SK-N-SH (cell line): Measurements from ENCODE around the gene ACSL6. TPM values are rescaled to one million over a fixed set of nuclear protein-coding genes. Genes with fewer than 3 reads are reported as not detected.

ENCODE experiments used
- CTCF ChIA-PET: fragments of 300-600, 350-600 bp; formaldehyde crosslinking; extraction: SDS; loops from one replicate; lab custom pipeline; 2021; lab: Yijun Ruan, JAX
- POLR2A ChIA-PET: fragments of 350-600 bp; sonication (Branson Sonifier 250); formaldehyde crosslinking; extraction: SDS; loops from one replicate; lab custom pipeline; 2020; ENCODE audit warnings: antibody characterized with exemption, inconsistent platforms; lab: Yijun Ruan, JAX
- DNase-seq: peaks from one replicate; pipeline ENCODE4 v3.0.0; 2012
- H2AFZ ChIP-seq: fragments of 200-600 bp; sonication (generic); 2 replicates; pipeline ENCODE4 v1.8.1; 2016; ENCODE audit warnings: antibody characterized with exemption, mild to moderate bottlenecking, low read depth
- H3F3A ChIP-seq: fragments of 200-600 bp; sonication (generic); replicated peaks from 2 replicates; pipeline ENCODE3; 2016; ENCODE audit warnings: antibody characterized with exemption, mild to moderate bottlenecking; ENCODE audit not compliant: insufficient read depth
- H3K27ac ChIP-seq, 2 experiments: fragments of 200-500 bp in 1 of 2; fragments of 200-600 bp in 1 of 2; sonication (Bioruptor generic) in 1 of 2; sonication (generic), shearing (Covaris generic) in 1 of 2; 2 replicates each; pipeline versions ENCODE4 v1.5.1 to v1.6.1; 2014 to 2016; ENCODE audit warnings: low read depth in 2 of 2, inconsistent platforms in 1 of 2, low read length in 1 of 2, mild to moderate bottlenecking in 1 of 2, mixed read lengths in 1 of 2
- H3K27me3 ChIP-seq: fragments of 200-600 bp; sonication (generic), shearing (Covaris generic); 2 replicates; pipeline ENCODE4 v1.6.1; 2016; ENCODE audit warnings: mixed run types; ENCODE audit not compliant: insufficient read depth
- H3K36me3 ChIP-seq, 2 experiments: fragments of 200-500 bp in 1 of 2; fragments of 200-600 bp in 1 of 2; sonication (Bioruptor generic) in 1 of 2; sonication (generic) in 1 of 2; replicated peaks in 1 of 2; 2 replicates each; pipeline versions ENCODE3 to v1.5.1; 2014 to 2016; ENCODE audit warnings: low read length in 1 of 2, mild to moderate bottlenecking in 1 of 2; ENCODE audit not compliant: insufficient read depth in 2 of 2, control insufficient read depth in 1 of 2
- H3K4me1 ChIP-seq, 2 experiments: fragments of 200-500 bp in 1 of 2; fragments of 200-600 bp in 1 of 2; sonication (Bioruptor generic) in 1 of 2; sonication (generic), shearing (Covaris generic) in 1 of 2; 2 replicates each; pipeline versions ENCODE4 v1.5.1 to v1.6.1; 2014 to 2016; ENCODE audit warnings: low read depth in 1 of 2, low read length in 1 of 2, mixed run types in 1 of 2; ENCODE audit not compliant: insufficient read depth in 2 of 2, control insufficient read depth in 1 of 2
- H3K4me2 ChIP-seq: fragments of 200-600 bp; sonication (generic), shearing (Covaris generic); 2 replicates; pipeline ENCODE4 v1.6.1; 2017; ENCODE audit warnings: mixed run types
- H3K4me3 ChIP-seq, 2 experiments: fragments of 200-500 bp in 1 of 2; fragments of 200-600 bp in 1 of 2; sonication (Bioruptor generic) in 1 of 2; sonication (generic), shearing (Covaris generic) in 1 of 2; 2 replicates each; pipeline versions ENCODE4 v1.5.1 to v1.8.1; 2014 to 2016; ENCODE audit warnings: low read depth in 2 of 2, inconsistent platforms in 1 of 2, low read length in 1 of 2, mild to moderate bottlenecking in 1 of 2, mixed read lengths in 1 of 2, moderate library complexity in 1 of 2
- H3K79me2 ChIP-seq: fragments of 200-600 bp; sonication (generic); 2 replicates; pipeline ENCODE4 v1.8.1; 2017; ENCODE audit warnings: mild to moderate bottlenecking; ENCODE audit not compliant: insufficient read depth
- H3K9ac ChIP-seq: fragments of 200-600 bp; sonication (generic); 2 replicates; pipeline ENCODE4 v1.6.1; 2017; ENCODE audit warnings: mixed run types
- H3K9me2 ChIP-seq: fragments of 200-600 bp; sonication (generic); 2 replicates; pipeline ENCODE4 v1.6.1; 2017; ENCODE audit warnings: mixed run types
- H3K9me3 ChIP-seq: fragments of 200-600 bp; sonication (generic); 2 replicates; pipeline ENCODE4 v1.6.1; 2017; ENCODE audit warnings: mixed run types, mild to moderate bottlenecking, moderate library complexity
- H4K20me1 ChIP-seq: fragments of 200-600 bp; sonication (generic); 2 replicates; pipeline ENCODE4 v1.6.1; 2017; ENCODE audit warnings: mild to moderate bottlenecking, mixed run types; ENCODE audit not compliant: insufficient read depth
- EP300 ChIP-seq, 2 experiments: IDR thresholded peaks; 2 replicates each; pipeline versions ENCODE4 v1.4.0 to v1.6.1; 2012; ENCODE audit warnings: borderline replicate concordance in 1 of 2, low read depth in 1 of 2, low read length in 1 of 2
- FOXJ3 ChIP-seq: sonication (generic); formaldehyde crosslinking; IDR thresholded peaks from 2 replicates; pipeline ENCODE4 v1.5.1; 2020; ENCODE audit warnings: mild to moderate bottlenecking, missing genetic modification reagents
- FOXM1 ChIP-seq: IDR thresholded peaks from 2 replicates; pipeline ENCODE4 v1.4.0; 2012; ENCODE audit warnings: low read depth, mild to moderate bottlenecking
- GATA2 ChIP-seq: sonication (generic); formaldehyde crosslinking; IDR thresholded peaks from 2 replicates; pipeline ENCODE4 v1.5.0; 2020; ENCODE audit warnings: mild to moderate bottlenecking, missing genetic modification reagents
- MAX ChIP-seq: IDR thresholded peaks from 2 replicates; pipeline ENCODE4 v1.4.0; 2012; ENCODE audit warnings: low read depth
- MEF2A ChIP-seq: IDR thresholded peaks from 2 replicates; pipeline ENCODE4 v1.4.0; 2012; ENCODE audit warnings: low read depth, borderline replicate concordance
- MXI1 ChIP-seq: IDR thresholded peaks from 2 replicates; pipeline ENCODE4 v1.6.1; 2012; ENCODE audit warnings: mild to moderate bottlenecking, low read depth, low read length, improper control_type of control experiment
- NFIC ChIP-seq: IDR thresholded peaks from 2 replicates; pipeline ENCODE4 v1.4.0; 2012; ENCODE audit warnings: borderline replicate concordance
- PBX3 ChIP-seq: IDR thresholded peaks from 2 replicates; pipeline ENCODE4; 2012
- POLR2AphosphoS5 ChIP-seq: IDR thresholded peaks from 2 replicates; pipeline ENCODE4 v1.6.1; 2012; ENCODE audit warnings: low read depth, low read length
- RAD21 ChIP-seq: IDR thresholded peaks from 2 replicates; pipeline ENCODE4 v1.6.1; 2012; ENCODE audit warnings: mild to moderate bottlenecking, low read length
- RCOR1 ChIP-seq: fragments of 150-350 bp; IDR thresholded peaks from 2 replicates; pipeline ENCODE4 v1.6.1; 2017; ENCODE audit warnings: antibody characterized with exemption, low read length
- RXRA ChIP-seq: IDR thresholded peaks from 2 replicates; pipeline ENCODE4 v1.4.0; 2012; ENCODE audit warnings: low read depth, mild to moderate bottlenecking, borderline replicate concordance
- SIN3A ChIP-seq: IDR thresholded peaks from 2 replicates; pipeline ENCODE4 v1.6.1; 2012; ENCODE audit warnings: low read depth, mild to moderate bottlenecking, low read length, moderate library complexity, borderline replicate concordance
- SMC3 ChIP-seq: IDR thresholded peaks from 2 replicates; pipeline ENCODE4 v1.6.1; 2012; ENCODE audit warnings: low read depth, low read length, improper control_type of control experiment
- TAF1 ChIP-seq: IDR thresholded peaks from 2 replicates; pipeline ENCODE4 v1.6.1; 2012; ENCODE audit warnings: low read depth, mild to moderate bottlenecking, low read length, moderate library complexity, borderline replicate concordance
- TCF12 ChIP-seq: IDR thresholded peaks from 2 replicates; pipeline ENCODE4 v1.4.0; 2012
- TEAD4 ChIP-seq: IDR thresholded peaks from 2 replicates; pipeline ENCODE4 v1.4.0; 2012; ENCODE audit warnings: mild to moderate bottlenecking, borderline replicate concordance; ENCODE audit not compliant: insufficient read depth
- WGBS: methylation state at CpG from one replicate; pipeline ENCODE4 v1.1.6; 2017; ENCODE audit warnings: low lambda C conversion rate; 5-methylcytosine and 5-hydroxymethylcytosine counted together
- polyA plus RNA-seq, 3 experiments: library from polyadenylated mRNA; depleted of rRNA; stranded (reverse); fragments of >200 nt; gene quantifications; 2 replicates each; pipeline ENCODE4 v1.2.3, GENCODE V29; 2012
- TF ChIP-seq, protein P1 (sequence below): fragments of 200-600 bp; sonication (generic); IDR thresholded peaks from 2 replicates; pipeline ENCODE4 v1.6.1; 2017; ENCODE audit warnings: antibody characterized with exemption, mild to moderate bottlenecking, moderate library complexity
- TF ChIP-seq, protein P2 (sequence below): fragments of 150-350 bp; IDR thresholded peaks from 2 replicates; pipeline ENCODE4 v1.6.1; 2017; ENCODE audit warnings: antibody characterized with exemption, low read length, low read depth, borderline replicate concordance

Gene ACSL6
- polyA plus RNA-seq, 1 of the 3 experiments (the other 2 are of a cell fraction) = 0.46 TPM

GRCh38 chr5:131996210-131997025, 15.0 kb downstream of the ACSL6 start:
- H3K4me2 ChIP-seq = no peak overlapping the region
- WGBS = 53% methylated on average over 6 of the region's 6 CpGs

More at GRCh38 chr5:131996210-131997025, 15.0 kb downstream of the ACSL6 start:
- DNase-seq = peak; percentile 34
- Histone ChIP-seq H3K4me1 (peaks cover 0 to 21% of the 10 kb centered on the region in 2 experiments; a peak in 1 of 4 replicates), H3K9me3 (no peaks in the 10 kb centered on the region), H2AFZ (no peak overlapping the region), H3K4me3 (no peak overlapping the region), H3F3A (no peaks in the 10 kb centered on the region), H3K27me3 (no peaks in the 10 kb centered on the region), H3K27ac (no peak overlapping the region), H3K79me2 (no peaks in the 10 kb centered on the region), H3K36me3 (no peaks in the 10 kb centered on the region), H3K9ac (no peak overlapping the region), H3K9me2 (no peaks in the 10 kb centered on the region), H4K20me1 (no peaks in the 10 kb centered on the region)
- ChIA-PET CTCF (interaction anchor here (1.4 to 7.5 kb wide), 3 partner anchors 11 to 408 kb away, joined by 3 to 58 read pairs (median 9); partner anchors contain the start of gene ACSL6), POLR2A (interaction anchor here (1.0 kb wide), 1 partner anchor 16 kb away, joined by 4 read pairs; no protein-coding TSS in a partner anchor)
- TF ChIP-seq PBX3 (no peak), SIN3A (no peak), FOXJ3 (no peak), RAD21 (no peak), MXI1 (no peak), TEAD4 (no peak), EP300 (IDR thresholded peaks at IDR 0.05; ENCODE audit: borderline replicate concordance in 1 of 2, low read depth in 1 of 2, low read length in 1 of 2) (no peak), GATA2 (CRISPR knock-in tag) (no peak), RXRA (no peak), SMC3 (no peak), TCF12 (no peak), RCOR1 (no peak), POLR2AphosphoS5 (no peak), TAF1 (no peak), MAX (no peak), FOXM1 (no peak), NFIC (no peak), MEF2A (no peak)
- TF ChIP-seq, protein P1, sequence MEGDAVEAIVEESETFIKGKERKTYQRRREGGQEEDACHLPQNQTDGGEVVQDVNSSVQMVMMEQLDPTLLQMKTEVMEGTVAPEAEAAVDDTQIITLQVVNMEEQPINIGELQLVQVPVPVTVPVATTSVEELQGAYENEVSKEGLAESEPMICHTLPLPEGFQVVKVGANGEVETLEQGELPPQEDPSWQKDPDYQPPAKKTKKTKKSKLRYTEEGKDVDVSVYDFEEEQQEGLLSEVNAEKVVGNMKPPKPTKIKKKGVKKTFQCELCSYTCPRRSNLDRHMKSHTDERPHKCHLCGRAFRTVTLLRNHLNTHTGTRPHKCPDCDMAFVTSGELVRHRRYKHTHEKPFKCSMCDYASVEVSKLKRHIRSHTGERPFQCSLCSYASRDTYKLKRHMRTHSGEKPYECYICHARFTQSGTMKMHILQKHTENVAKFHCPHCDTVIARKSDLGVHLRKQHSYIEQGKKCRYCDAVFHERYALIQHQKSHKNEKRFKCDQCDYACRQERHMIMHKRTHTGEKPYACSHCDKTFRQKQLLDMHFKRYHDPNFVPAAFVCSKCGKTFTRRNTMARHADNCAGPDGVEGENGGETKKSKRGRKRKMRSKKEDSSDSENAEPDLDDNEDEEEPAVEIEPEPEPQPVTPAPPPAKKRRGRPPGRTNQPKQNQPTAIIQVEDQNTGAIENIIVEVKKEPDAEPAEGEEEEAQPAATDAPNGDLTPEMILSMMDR = no peak
- TF ChIP-seq, protein P2, sequence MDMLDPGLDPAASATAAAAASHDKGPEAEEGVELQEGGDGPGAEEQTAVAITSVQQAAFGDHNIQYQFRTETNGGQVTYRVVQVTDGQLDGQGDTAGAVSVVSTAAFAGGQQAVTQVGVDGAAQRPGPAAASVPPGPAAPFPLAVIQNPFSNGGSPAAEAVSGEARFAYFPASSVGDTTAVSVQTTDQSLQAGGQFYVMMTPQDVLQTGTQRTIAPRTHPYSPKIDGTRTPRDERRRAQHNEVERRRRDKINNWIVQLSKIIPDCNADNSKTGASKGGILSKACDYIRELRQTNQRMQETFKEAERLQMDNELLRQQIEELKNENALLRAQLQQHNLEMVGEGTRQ = no peak
